ENCODE results near the gene GLT6D1. TPM values are rescaled to one million over a fixed set of nuclear protein-coding genes. Genes with fewer than 3 reads are reported as not detected.

The GLT6D1 gene
- not detected for total RNA-seq

DNA sequence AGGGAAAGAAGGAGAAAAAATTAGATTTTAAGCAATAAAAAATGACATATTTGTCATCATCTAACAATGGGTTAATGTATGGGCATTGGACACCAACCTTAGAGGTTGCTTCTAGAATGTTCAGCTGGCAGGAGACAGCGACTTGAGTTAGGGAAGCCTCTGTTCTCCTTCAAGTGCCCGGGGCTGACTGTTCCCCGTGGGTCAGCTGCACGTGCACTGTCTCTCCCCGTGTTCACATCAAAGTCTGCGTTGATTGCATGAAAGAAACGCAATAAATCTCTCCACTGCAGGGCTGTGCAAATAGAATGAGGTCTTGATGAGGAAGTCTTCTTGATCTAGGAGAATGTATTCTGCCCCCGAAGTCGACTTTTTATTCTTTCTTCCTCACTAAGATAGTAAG lies at the start of gene GLT6D1:
Gene GLT6D1, minus strand, starts transcription at position 345 of the 400 bp plus-strand sequence. CDS start 353 bp downstream, outside the sequence.
- DNase-seq (ENCODE audit: low spot score): no peak
- H3K4me3 ChIP-seq: no peak within 1 kb of the TSS
- H3K27ac ChIP-seq: no peak within 1 kb of the TSS
- H3K36me3 ChIP-seq: no peaks in the 10 kb centered on the region
- no peak for TF ChIP-seq CTCF (IDR thresholded peaks at IDR 0.05)
- no peaks in the 10 kb centered on the region for H3K4me1 ChIP-seq
- no peaks in the 10 kb centered on the region for H3K27me3 ChIP-seq
- H3K9me3 ChIP-seq: peaks cover 0 to 4% of the 10 kb centered on the region in 2 donors

DNA sequence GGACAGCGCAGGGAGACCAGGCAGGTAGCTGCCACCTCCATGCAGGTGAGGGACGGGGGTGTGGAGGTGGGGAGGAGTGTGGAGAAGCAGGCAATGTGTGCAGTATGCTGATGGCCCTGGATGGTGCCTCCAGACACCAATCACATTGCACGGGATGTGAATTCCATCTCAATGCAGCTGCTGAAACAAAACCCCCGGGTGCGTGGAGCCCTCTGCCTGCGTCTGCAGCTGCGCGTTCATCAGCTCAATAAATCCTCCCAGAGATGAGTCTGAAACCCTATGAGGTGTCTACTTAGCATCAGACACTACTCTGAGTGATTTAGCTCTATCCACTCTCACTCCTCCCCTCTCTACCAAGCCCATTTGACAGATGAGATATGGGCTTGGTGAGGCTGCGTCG lies 49.7 kb upstream of the GLT6D1 start:
- Histone ChIP-seq H3K9me3 (no peaks in the 10 kb centered on the region), H3K4me3 (no peak overlapping the region), H3K36me3 (no peaks in the 10 kb centered on the region), H3K4me1 (no peaks in the 10 kb centered on the region), H3K27me3 (no peaks in the 10 kb centered on the region), H3K27ac (no peak overlapping the region)
- DNase-seq (ENCODE audit: low spot score): no peak
- no peak for TF ChIP-seq CTCF (IDR thresholded peaks at IDR 0.05)

DNA sequence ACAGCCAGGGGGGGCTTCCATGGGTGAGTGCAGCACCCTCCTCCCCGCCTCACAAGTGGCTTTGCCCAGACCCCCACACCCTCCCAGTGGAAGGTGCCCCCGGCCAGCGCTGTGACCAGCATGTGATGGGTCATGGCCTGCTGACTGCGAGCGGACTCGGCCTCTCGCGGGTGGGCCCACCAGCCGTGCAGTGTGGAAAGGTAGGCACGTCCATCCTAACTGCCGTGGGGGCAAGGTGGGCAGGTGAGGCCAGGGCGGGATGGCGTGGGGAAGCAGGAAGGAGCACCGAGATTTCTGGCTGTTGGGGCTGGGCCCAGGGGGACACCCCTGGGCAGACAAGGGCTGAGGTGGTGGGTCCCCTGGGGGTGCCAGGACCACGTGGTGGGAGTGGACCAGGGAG lies 47.9 kb upstream of the GLT6D1 start:
- H3K4me3 ChIP-seq: no peak overlapping the region
- H3K9me3 ChIP-seq: no peaks in the 10 kb centered on the region
- H3K27ac ChIP-seq: no peak overlapping the region
- no peaks in the 10 kb centered on the region for H3K4me1 ChIP-seq
- TF ChIP-seq CTCF (IDR thresholded peaks at IDR 0.05): no peak
- no peaks in the 10 kb centered on the region for H3K36me3 ChIP-seq
- no peak for DNase-seq (ENCODE audit: low spot score)
- H3K27me3 ChIP-seq: no peaks in the 10 kb centered on the region

GRCh38 chr9:135684691-135685090 lies 45.4 kb upstream of the GLT6D1 start:
- no peaks in the 10 kb centered on the region for H3K4me1 ChIP-seq
- no peak for TF ChIP-seq CTCF (IDR thresholded peaks at IDR 0.05)
- H3K9me3 ChIP-seq: no peaks in the 10 kb centered on the region
- H3K36me3 ChIP-seq: no peaks in the 10 kb centered on the region
- H3K27me3 ChIP-seq: no peaks in the 10 kb centered on the region
- H3K4me3 ChIP-seq: no peak overlapping the region
- H3K27ac ChIP-seq: no peak overlapping the region
- no peak for DNase-seq (ENCODE audit: low spot score)

GRCh38 chr9:135683401-135684034 lies 44.2 kb upstream of the GLT6D1 start:
- H3K9me3 ChIP-seq: no peaks in the 10 kb centered on the region
- no peaks in the 10 kb centered on the region for H3K36me3 ChIP-seq
- H3K27me3 ChIP-seq: no peaks in the 10 kb centered on the region
- H3K4me1 ChIP-seq: no peaks in the 10 kb centered on the region
- H3K27ac ChIP-seq: no peak overlapping the region
- TF ChIP-seq CTCF (IDR thresholded peaks at IDR 0.05): no peak
- no peak overlapping the region for H3K4me3 ChIP-seq
- DNase-seq (ENCODE audit: low spot score): no peak

DNA sequence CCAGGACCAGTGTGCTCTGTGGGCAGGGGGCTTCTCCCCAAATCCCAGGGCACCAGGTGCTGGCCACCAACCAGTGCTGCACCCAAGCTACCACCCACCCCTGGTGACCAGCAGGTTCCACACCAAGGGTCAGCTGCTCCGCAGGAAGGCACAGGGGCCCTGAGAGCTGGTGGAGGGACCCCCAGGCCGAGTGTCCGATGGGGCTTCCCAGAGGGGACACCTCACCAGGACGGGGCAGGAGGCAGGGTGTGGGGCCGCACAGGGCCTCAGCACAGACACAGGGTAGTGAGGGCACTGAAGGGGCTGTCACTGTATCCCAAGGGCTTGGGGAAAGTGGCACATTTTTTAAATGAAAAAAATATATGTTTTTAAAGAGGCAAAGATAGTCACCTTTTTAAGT lies 41.8 kb upstream of the GLT6D1 start:
- Histone ChIP-seq H3K9me3 (no peaks in the 10 kb centered on the region), H3K27ac (no peak overlapping the region), H3K4me3 (no peak overlapping the region), H3K4me1 (no peaks in the 10 kb centered on the region), H3K27me3 (no peaks in the 10 kb centered on the region), H3K36me3 (no peaks in the 10 kb centered on the region)
- no peak for TF ChIP-seq CTCF (IDR thresholded peaks at IDR 0.05)
- DNase-seq (ENCODE audit: low spot score): no peak
